ENCODE data around the gene MAN1B1. TPM values are rescaled to one million over a fixed set of nuclear protein-coding genes. Genes with fewer than 3 reads are reported as not detected.

The MAN1B1 gene
- total and polyA plus RNA-seq, 2 of the 8 experiments (the other 6 are each of a cell fraction or from before 2014, with no cell fraction given): 33.7 to 36.3 TPM

DNA sequence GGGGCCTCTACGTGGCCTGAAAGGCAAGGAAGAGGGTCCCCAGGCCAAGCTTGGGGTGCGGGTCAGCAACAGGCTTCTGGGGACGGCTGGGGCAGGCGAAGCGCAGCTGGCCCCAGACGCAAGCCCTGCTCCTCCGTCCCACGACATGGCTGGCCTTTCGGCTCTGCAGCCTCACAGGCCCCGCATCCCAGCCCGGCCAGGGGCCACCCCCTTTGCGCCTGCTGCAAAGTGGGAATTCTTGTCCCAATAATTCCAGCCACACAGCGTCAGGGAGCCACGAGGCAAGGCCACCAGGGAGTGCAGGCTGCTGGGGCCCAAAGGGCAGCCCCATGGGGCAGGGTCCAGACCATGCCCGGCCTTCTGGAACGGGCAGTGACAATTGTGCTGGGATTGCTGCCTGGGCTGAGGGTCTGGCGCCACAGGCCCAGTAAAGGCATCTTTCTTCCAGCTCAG lies 31.8 kb upstream of the MAN1B1 start:
- POLR2A ChIA-PET (ENCODE audit: partially characterized antibody): interaction anchor here (0.9 to 1.4 kb wide), 5 partner anchors 9 to 20 kb away, joined by 3 to 5 read pairs (median 3); partner anchors contain the start of gene SAPCD2
- H3K9ac ChIP-seq (replicated peaks in 1 of 4; ENCODE audit: extremely low read depth in 1 of 4, low read depth in 3 of 4, low read length in 3 of 4): no peak overlapping the region
- no peak overlapping the region for H4K5ac ChIP-seq (ENCODE audit: insufficient read length, low read depth, low read length)
- H2BK20ac ChIP-seq (ENCODE audit: low read length): no peak overlapping the region
- peak overlapping the region; percentile 75; the same call in 1 of the 2 replicates for H2BK12ac ChIP-seq (ENCODE audit: low read depth, low read length)
- H3K4me3 ChIP-seq (ENCODE audit: extremely low read depth in 1 of 4, insufficient read depth in 2 of 4, low read depth in 3 of 4, low read length in 4 of 4): peak overlapping the region in 1 of 4 experiments; percentile 65; a peak in 2 of 8 replicates
- H3K4me1 ChIP-seq (replicated peaks in 1 of 4; ENCODE audit: control insufficient read depth in 3 of 4, insufficient read depth in 4 of 4, low read length in 3 of 4): peaks cover 0 to 18% (median 11%) of the 10 kb centered on the region in 4 experiments; a peak in 5 of 7 replicates
- H3K14ac ChIP-seq (ENCODE audit: insufficient read length): no peak overlapping the region
- H3K27ac ChIP-seq (ENCODE audit: low read depth, low read length): no peak overlapping the region
- 88% methylated on average over 10 of the region's 17 CpGs; no CpG with 5 or more reads in 1 of the 2 experiments for WGBS, 2 experiments (ENCODE audit: extremely low coverage in 1 of 2, insufficient coverage in 1 of 2, insufficient read length in 1 of 2, insufficient replicate concordance in 2 of 2, low coverage in 1 of 2, low lambda C conversion rate in 2 of 2, missing lambda C conversion rate in 1 of 2)
- H2AK5ac ChIP-seq (ENCODE audit: low read depth, low read length): peak overlapping the region; percentile 75; the same call in 1 of the 2 replicates
- H3K79me2 ChIP-seq (ENCODE audit: control insufficient read depth in 1 of 2, insufficient read depth in 2 of 2, low read length in 2 of 2): no peaks in the 10 kb centered on the region
- no peak overlapping the region; the same call in 1 of the 2 replicates for H3K18ac ChIP-seq (ENCODE audit: extremely low read depth, low read length)
- no peak overlapping the region for H2BK5ac ChIP-seq (ENCODE audit: low read depth, low read length)
- peaks cover 9% of the 10 kb centered on the region; the same call in 1 of the 2 replicates for H3K23me2 ChIP-seq (ENCODE audit: low read depth, low read length)
- H3K27me3 ChIP-seq (replicated peaks in 1 of 4; ENCODE audit: control insufficient read depth in 3 of 4, extremely low read depth in 1 of 4, insufficient read depth in 3 of 4, low read length in 3 of 4): peaks cover 10 to 52% (median 41%) of the 10 kb centered on the region in 4 experiments
- no peak overlapping the region for H4K8ac ChIP-seq (ENCODE audit: extremely low read depth, insufficient read depth, low read length)
- H3K56ac ChIP-seq (replicated peaks; ENCODE audit: insufficient read length, low read depth, low read length): no peak overlapping the region
- CTCF ChIA-PET (ENCODE audit: partially characterized antibody): interaction anchor here (0.6 to 8.6 kb wide), 12 partner anchors 8 to 508 kb away, joined by 3 to 156 read pairs (median 4); partner anchors contain the start of genes NPDC1, RNF224 and SAPCD2
- H2AFZ ChIP-seq (ENCODE audit: low read length): no peak overlapping the region
- H3K9me3 ChIP-seq (ENCODE audit: insufficient read depth in 2 of 2, low read depth in 1 of 2, low read length in 1 of 2): no peaks in the 10 kb centered on the region
- no peak overlapping the region for H3K4ac ChIP-seq (replicated peaks; ENCODE audit: insufficient read length, low read depth, low read length)
- H3K79me1 ChIP-seq (ENCODE audit: low read depth, low read length): no peaks in the 10 kb centered on the region
- peak overlapping the region; percentile 88; the same call in 1 of the 2 replicates for H2BK15ac ChIP-seq (ENCODE audit: low read length)
- H4K91ac ChIP-seq (replicated peaks; ENCODE audit: insufficient read length, low read length): no peak overlapping the region
- DNase-seq (ENCODE audit: low read depth in 1 of 2, low spot score in 2 of 2) (no peak), FAIRE-seq (no peak)
- H3K23ac ChIP-seq (ENCODE audit: insufficient read length): no peak overlapping the region
- H3K4me2 ChIP-seq (ENCODE audit: insufficient read depth in 1 of 2, low read depth in 2 of 2, low read length in 2 of 2): peak overlapping the region; percentile 62 to 65; a peak in 3 of 4 replicates
- H3K36me3 ChIP-seq (ENCODE audit: control insufficient read depth in 2 of 4, insufficient read depth in 4 of 4, low read length in 3 of 4): no peaks in the 10 kb centered on the region
- H4K20me1 ChIP-seq (replicated peaks in 1 of 2; ENCODE audit: control insufficient read depth in 1 of 2, insufficient read depth in 2 of 2, low read length in 2 of 2): peaks cover 0 to 2% of the 10 kb centered on the region in 2 experiments
- H2BK120ac ChIP-seq (replicated peaks; ENCODE audit: low read depth, low read length): no peak overlapping the region
- TF ChIP-seq KDM1A (IDR thresholded peaks at IDR 0.05; ENCODE audit: borderline replicate concordance, low read length) (no peak), POU5F1 (IDR thresholded peaks at IDR 0.05; ENCODE audit: low read depth, low read length) (no peak), SUZ12 (IDR thresholded peaks at IDR 0.05; ENCODE audit: low read length) (no peak), KDM4A (IDR thresholded peaks at IDR 0.05; ENCODE audit: low read depth, low read length, severe bottlenecking) (no peak), FOSL1 (IDR thresholded peaks at IDR 0.05; ENCODE audit: insufficient read depth, low read depth, low read length) (no peak), RAD21 (IDR thresholded peaks at IDR 0.05 in 1 of 2, conservative IDR thresholded peaks at IDR 0.05 in 1 of 2; ENCODE audit: low read depth in 2 of 2, low read length in 2 of 2) (no peak), JUND (IDR thresholded peaks at IDR 0.05; ENCODE audit: low read length) (no peak), SRF (IDR thresholded peaks at IDR 0.05; ENCODE audit: low read depth, low read length) (no peak), NANOG (IDR thresholded peaks at IDR 0.05; ENCODE audit: insufficient read depth, low read depth, low read length, poor library complexity, severe bottlenecking) (no peak), SIRT6 (IDR thresholded peaks at IDR 0.05; ENCODE audit: low read length) (no peak), EP300 (IDR thresholded peaks at IDR 0.05; ENCODE audit: borderline replicate concordance in 1 of 2, low read depth in 2 of 2, low read length in 2 of 2) (no peak), TEAD4 (IDR thresholded peaks at IDR 0.05; ENCODE audit: low read depth, low read length) (no peak), HDAC6 (IDR thresholded peaks at IDR 0.05; ENCODE audit: low read depth, low read length) (no peak)
